NCI-H1694 (cell line): ENCODE measurements around the gene PLA1A.
"Not testable (repeated sequence)": the region's sequence is repeated elsewhere in the genome, so short reads cannot be mapped to it uniquely, and the experiment has no call there.

Experiments used
- DNase-seq: peaks from one replicate; lab custom pipeline; 2025; lab: John Stamatoyannopoulos, UW

PLA1A gene, protein sequence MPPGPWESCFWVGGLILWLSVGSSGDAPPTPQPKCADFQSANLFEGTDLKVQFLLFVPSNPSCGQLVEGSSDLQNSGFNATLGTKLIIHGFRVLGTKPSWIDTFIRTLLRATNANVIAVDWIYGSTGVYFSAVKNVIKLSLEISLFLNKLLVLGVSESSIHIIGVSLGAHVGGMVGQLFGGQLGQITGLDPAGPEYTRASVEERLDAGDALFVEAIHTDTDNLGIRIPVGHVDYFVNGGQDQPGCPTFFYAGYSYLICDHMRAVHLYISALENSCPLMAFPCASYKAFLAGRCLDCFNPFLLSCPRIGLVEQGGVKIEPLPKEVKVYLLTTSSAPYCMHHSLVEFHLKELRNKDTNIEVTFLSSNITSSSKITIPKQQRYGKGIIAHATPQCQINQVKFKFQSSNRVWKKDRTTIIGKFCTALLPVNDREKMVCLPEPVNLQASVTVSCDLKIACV

DNA sequence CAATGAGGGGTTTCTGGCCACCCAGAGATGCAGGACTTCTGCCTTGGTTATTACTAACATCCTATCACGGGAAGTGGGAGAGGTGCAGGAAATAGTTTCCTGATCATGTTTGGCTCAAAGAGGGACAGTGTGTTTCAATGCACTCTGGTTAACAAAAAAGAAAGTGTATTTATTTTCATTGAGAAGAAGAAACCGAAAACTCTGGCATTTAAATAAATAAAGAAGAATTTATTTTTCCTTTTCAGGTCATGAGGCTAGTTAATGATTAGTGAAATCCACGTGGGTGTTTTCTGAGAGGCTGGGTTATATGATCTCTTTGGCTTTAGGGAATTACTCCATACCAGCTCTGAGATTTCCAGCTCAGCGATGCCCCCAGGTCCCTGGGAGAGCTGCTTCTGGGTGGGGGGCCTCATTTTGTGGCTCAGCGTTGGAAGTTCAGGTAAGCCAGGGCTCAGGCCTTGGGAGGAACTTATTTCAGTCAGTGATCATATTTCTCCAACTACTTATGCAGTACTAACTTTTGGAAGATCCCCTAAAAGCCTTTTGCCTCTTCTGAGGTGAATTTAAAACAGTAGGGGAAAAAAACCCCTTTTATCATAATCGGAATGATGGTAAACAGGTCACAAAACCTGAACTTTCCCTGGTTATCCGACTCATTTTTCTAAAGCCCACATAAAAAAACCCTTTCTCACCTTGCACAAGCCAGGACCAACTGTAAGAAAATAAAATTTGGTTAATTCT, at the start of gene PLA1A:
TSS of gene PLA1A (plus strand) at position 338 of the 741 bp plus-strand sequence. CDS start at position 367, 29 bp downstream.
- DNase-seq: no peak

DNA sequence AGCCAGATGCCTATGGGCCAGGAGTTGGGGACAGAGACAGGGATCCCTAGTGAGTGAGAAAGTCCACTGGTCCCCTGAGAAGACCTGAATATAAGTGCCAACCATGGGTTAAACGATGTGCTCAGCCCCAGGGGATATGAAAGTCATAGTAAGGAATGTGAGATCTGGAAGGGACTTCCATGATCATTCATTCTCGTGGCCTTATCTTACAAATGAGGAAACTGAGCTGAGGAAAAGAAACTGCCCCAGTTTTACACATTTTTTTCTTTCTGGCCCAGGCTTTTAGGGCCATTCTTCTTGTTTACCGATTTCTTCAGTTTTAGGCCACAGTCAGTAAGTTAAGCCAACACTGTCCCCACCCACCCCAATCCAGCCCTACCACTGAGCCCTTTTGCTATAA, 49.3 kb upstream of the PLA1A start:
- DNase-seq: no peak

DNA sequence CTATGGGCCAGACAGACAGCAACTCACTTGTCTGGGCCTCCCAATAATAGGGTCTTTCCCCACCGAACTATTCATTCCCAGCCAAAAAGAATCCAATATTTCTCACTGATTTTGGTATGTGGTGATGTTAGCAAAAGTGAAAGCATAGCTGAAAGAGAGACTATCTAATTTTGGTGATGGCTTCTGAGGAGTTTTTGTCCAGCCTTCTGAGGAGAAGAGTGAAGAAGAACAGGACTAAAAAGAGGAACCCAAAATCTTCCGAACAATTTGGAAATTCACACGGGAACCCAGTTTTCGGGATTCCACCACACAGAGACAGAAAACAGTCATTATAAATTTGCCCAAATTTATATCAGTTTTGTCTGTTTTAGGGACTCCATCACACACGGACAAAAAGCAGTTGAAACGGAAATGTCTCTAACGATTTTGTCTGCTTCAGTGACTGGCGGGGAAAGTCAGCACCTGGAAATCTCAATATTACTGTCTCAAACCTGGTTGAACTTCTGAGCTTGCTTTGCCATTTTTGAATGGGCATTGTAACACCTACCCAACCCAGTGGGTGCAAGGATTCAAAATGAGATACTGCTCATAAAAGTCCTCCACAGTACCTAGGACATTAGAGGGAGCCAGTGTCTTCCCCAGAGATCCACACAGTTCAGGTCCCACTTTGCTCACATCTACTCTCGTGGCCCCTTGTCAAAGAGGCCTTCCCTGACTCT, 47.3 kb upstream of the PLA1A start:
- no peak for DNase-seq

- no peak for DNase-seq
Measured at GRCh38 chr3:119551598-119551997, 46.1 kb upstream of the PLA1A start.

- not testable (repeated sequence) for DNase-seq
Measured at GRCh38 chr3:119552928-119553327, 44.8 kb upstream of the PLA1A start.

DNA sequence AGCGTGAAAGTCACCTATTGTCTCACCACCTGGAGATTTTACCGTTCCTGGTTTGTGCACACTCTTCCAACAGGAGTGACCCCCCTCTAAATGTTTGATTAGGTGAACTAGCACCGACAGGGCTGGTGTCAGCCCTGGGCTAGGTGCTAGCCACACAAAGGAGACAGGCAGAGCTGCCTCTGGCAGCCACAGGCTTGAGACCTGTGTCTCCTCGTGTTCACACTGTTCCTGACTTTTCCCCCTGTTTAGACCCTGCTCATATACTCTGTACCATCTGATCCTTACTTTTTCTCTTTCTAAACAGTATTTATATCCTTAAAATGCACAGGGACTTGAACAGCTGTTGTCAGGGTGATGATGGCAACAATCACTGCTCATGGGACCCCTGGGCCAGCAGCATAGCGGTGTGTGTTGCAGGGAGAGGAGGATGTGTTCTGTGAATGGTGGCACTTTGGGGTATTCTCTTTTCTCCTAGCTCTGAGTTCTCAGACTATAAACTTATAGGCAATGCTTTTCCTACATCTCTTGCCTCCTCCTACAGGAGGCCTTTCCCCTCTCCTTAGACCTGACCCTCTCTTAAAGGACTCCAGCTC, 43.8 kb upstream of the PLA1A start:
- DNase-seq: no peak

- no peak for DNase-seq
Measured at GRCh38 chr3:119555309-119555735, 42.4 kb upstream of the PLA1A start.

DNA sequence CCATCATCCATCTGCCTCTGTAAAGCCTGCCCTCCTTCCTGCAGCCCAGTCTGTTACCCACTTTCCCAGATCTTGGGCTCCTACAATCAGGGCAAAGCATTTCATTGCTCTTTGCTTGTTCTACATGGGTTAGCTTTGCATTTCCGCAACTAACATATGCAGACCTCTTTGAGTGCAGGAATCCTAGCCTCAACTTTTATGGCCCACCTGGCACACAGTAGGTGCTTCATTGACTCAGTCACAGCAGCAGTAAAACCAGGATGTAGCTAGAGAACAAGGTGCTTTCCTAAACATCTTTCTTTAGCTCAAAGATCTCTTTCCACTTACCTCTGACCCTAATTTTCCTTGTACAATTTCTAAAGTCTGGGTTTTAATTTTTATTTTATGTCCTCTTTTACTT, 41.8 kb upstream of the PLA1A start:
- no peak for DNase-seq

DNA sequence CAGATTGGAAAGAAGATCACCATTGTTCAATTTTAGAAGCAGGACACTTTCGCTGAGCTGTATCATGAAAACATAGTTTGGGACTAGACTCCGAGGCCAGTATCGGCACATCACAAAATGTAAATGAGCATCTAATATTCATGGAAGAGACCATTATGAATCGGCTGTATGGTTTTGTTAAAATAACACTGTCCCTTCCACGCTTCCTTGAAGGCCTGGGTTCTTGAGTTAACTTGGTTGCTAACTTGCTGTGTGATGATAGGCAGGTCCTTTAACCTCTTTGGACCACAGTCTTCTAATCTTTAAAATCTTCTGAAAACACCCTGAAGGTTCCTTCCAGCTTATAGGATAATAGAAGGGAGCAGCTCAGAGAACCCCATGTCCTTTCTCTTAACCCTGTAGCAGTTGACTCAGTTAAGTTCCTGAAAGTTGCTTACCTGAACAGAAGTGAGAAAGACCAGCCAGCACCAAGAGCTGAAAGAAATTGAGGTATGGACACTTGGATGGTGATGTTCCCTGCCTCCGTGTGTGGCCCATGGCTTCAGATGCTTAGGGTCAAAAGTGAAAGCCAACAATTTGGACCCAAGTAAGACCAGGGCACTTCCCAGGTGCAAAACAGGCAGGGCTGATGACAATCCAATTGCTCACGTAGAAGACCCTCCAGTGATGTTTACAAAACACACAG, 40.4 kb upstream of the PLA1A start:
- DNase-seq: no peak

GRCh38 chr3:119557877-119558269, 39.8 kb upstream of the PLA1A start:
- no peak for DNase-seq

DNA sequence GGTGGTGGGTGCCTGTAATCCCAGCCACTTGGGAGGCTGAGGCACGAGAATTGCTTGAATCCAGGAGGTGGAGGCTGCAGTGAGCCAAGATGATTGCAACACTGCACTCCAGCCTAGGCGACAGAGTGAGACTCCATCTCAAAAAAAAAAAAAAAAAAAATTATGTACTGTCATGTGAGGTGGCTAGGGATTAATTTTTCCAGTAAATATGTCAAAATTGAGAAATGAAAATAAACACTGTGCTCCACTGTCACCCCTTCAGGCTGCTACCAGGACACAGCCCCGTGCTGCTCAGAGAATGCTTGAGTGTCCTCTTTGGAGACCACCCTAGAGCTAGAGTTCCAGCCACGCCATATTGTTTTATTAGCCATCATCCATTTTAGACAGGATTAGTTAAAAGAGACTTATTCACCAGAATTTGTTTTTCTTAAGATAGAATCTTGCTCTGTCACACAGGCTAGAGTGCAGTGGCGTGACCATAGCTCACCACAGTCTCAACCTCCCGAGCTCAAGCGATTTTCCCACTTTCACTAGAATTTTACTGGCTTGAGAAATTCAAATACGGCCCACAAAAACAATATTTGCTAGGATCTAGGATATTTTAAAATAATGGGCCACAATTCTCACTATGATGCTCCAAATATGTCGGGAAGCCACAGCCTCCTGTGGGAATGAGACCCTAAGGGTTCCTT, 38.9 kb upstream of the PLA1A start:
- no peak for DNase-seq

- DNase-seq: no peak
Measured at GRCh38 chr3:119559441-119559963, 38.2 kb upstream of the PLA1A start, which contains the start of gene CD80. CD80 (minus strand) TSS chr3:119559614; CDS start chr3:119557728, 1,886 bp downstream.

- DNase-seq: no peak
Measured at GRCh38 chr3:119560160-119560559, 37.5 kb upstream of the PLA1A start.

GRCh38 chr3:119562307-119562961, 35.3 kb upstream of the PLA1A start:
- no peak for DNase-seq

DNA sequence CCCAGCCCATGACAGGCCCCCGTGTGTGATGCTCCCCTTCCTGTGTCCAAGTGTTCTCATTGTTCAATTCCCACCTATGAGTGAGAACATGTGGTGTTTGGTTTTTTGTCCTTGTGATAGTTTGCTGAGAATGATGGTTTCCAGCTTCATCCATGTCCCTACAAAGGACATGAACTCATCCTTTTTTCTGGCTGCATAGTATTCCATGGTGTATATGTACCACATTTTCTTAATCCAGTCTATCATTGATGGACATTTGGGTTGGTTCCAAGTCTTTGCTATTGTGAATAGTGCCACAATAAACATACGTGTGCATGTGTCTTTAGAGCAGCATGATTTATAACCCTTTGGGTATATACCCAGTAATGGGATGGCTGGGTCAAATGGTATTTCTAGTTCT, 34.4 kb upstream of the PLA1A start:
- DNase-seq: not testable (repeated sequence)

DNA sequence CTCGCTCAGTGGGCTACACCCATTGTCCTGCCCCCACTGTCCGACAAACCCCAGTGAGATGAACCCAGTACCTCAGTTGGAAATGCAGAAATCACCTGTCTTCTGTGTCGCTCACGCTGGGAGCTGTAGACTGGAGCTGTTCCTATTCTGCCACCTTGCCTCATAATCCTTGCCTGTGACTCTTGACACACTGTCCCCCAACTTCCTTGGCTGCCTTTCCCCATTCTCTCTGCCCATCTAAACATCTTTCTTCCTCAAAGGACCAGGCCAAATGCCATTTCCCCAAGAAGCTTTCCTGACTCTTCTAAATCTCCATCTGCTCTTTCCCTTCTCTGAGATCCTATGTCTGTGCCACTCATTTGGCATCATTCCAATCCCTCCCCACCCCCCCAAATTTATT, 28.5 kb upstream of the PLA1A start:
- no peak for DNase-seq

GRCh38 chr3:119570229-119570628, 27.5 kb upstream of the PLA1A start:
- no peak for DNase-seq

DNA sequence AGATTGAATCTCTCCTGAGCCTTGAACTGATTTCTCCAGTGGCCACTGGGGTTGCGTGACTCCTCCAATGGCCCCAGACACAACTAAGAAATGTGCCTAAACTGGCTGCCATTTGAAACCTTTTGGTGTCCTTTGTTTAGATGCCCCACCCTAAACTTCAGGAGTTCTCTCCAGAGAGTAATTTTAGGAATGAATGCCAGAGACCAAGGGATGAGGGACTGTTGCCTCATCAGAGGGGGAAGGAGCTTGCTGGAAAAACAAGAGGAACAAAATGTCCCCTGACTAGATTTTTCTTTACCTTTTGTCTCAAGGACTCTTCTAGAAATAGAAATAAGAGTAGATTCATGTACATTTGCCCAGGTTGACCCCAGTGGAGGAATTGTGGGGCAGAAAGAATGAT, 26.5 kb upstream of the PLA1A start:
- DNase-seq: no peak

- no peak for DNase-seq
Measured at GRCh38 chr3:119571688-119572087, 26.0 kb upstream of the PLA1A start.

GRCh38 chr3:119575507-119575906, 22.2 kb upstream of the PLA1A start:
- DNase-seq: no peak
